NCI-H69 (cell line): Measurements from ENCODE around the gene CDKN1A.

Source experiments
- DNase-seq: peaks from one replicate; lab custom pipeline; 2025; lab: John Stamatoyannopoulos, UW

Gene CDKN1A

GRCh38 chr6:36655085-36655724, 23.3 kb upstream of the CDKN1A start:
- no peak for DNase-seq

GRCh38 chr6:36656441-36656840, 22.1 kb upstream of the CDKN1A start:
- no peak for DNase-seq

GRCh38 chr6:36657271-36657670, 21.2 kb upstream of the CDKN1A start:
- peak; percentile 36 for DNase-seq

GRCh38 chr6:36657942-36658544, 20.5 kb upstream of the CDKN1A start:
- DNase-seq, result no peak

GRCh38 chr6:36659271-36659670, 19.2 kb upstream of the CDKN1A start:
- DNase-seq, result peak; percentile 81

GRCh38 chr6:36660771-36661471, 17.6 kb upstream of the CDKN1A start:
- peak; percentile 96 for DNase-seq

- peak; percentile 58 for DNase-seq
Observed at GRCh38 chr6:36662380-36662779, 16.1 kb upstream of the CDKN1A start.

GRCh38 chr6:36662827-36663256, 15.7 kb upstream of the CDKN1A start:
- DNase-seq, result peak; percentile 86

GRCh38 chr6:36663504-36664446, 14.7 kb upstream of the CDKN1A start:
- DNase-seq, result no peak

GRCh38 chr6:36665180-36665579, 13.3 kb upstream of the CDKN1A start:
- DNase-seq, result no peak

- peak; percentile 72 for DNase-seq
Observed at GRCh38 chr6:36666287-36666686, 12.2 kb upstream of the CDKN1A start.

GRCh38 chr6:36666826-36667591, 11.5 kb upstream of the CDKN1A start:
- DNase-seq, result peak; percentile 99

GRCh38 chr6:36668591-36668990, 9.9 kb upstream of the CDKN1A start:
- no peak for DNase-seq

GRCh38 chr6:36669002-36669401, 9.5 kb upstream of the CDKN1A start:
- DNase-seq, result no peak

- DNase-seq, result no peak
Observed at GRCh38 chr6:36670271-36670670, 8.2 kb upstream of the CDKN1A start.

GRCh38 chr6:36671687-36672375, 6.7 kb upstream of the CDKN1A start:
- peak; percentile 84 for DNase-seq

- DNase-seq, result no peak
Observed at GRCh38 chr6:36673882-36674281, 4.6 kb upstream of the CDKN1A start.

GRCh38 chr6:36674942-36675341, 3.6 kb upstream of the CDKN1A start:
- no peak for DNase-seq

- peak; percentile 95 for DNase-seq
Observed at GRCh38 chr6:36676141-36677058, 2.1 kb upstream of the CDKN1A start.
